Fibroblast of mammary gland (primary cell): Measurements from ENCODE around the gene TTC39C.

ENCODE experiments used
- DNase-seq: peaks from one replicate; pipeline ENCODE4 v3.0.0-alpha.2; 2010; ENCODE audit warnings: low read depth
- H3K4me3 ChIP-seq: 2 replicates; pipeline ENCODE4 v1.5.1; 2011; ENCODE audit warnings: low read depth, mild to moderate bottlenecking, low read length, moderate library complexity; ENCODE audit not compliant: control insufficient read depth
- TF ChIP-seq, protein P1 (sequence below): conservative IDR thresholded peaks from 2 replicates; pipeline ENCODE4 v1.5.1; 2011; ENCODE audit warnings: low read depth, low read length, inconsistent platforms; ENCODE audit not compliant: control insufficient read depth, insufficient read depth

TTC39C gene

DNA sequence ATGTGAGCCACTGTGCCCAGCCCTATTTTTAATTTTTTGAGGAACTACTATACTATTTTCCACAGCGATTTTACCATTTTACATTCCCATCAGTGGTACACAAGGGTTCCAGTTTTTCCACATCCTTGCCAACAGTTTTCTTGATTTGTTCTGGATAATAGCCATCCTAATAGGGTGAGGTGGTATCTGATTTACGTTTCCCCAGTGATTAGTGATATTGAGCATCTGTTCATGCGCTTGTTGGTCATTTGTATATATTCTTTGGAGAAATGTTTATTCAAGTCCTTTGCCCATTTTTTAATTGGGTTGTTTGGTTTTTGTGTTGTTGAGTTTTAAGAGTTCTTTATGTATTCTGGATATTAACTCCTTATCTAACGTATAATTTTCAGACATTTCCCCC, 20.8 kb downstream of the TTC39C start:
- TF ChIP-seq, protein P1, sequence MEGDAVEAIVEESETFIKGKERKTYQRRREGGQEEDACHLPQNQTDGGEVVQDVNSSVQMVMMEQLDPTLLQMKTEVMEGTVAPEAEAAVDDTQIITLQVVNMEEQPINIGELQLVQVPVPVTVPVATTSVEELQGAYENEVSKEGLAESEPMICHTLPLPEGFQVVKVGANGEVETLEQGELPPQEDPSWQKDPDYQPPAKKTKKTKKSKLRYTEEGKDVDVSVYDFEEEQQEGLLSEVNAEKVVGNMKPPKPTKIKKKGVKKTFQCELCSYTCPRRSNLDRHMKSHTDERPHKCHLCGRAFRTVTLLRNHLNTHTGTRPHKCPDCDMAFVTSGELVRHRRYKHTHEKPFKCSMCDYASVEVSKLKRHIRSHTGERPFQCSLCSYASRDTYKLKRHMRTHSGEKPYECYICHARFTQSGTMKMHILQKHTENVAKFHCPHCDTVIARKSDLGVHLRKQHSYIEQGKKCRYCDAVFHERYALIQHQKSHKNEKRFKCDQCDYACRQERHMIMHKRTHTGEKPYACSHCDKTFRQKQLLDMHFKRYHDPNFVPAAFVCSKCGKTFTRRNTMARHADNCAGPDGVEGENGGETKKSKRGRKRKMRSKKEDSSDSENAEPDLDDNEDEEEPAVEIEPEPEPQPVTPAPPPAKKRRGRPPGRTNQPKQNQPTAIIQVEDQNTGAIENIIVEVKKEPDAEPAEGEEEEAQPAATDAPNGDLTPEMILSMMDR: no peak
- H3K4me3 ChIP-seq: no peak overlapping the region
- no peak for DNase-seq

GRCh38 chr18:24039671-24040070, 25.1 kb downstream of the TTC39C start:
- TF ChIP-seq, protein P1: no peak
- H3K4me3 ChIP-seq: no peak overlapping the region
- DNase-seq: peak; percentile 19

DNA sequence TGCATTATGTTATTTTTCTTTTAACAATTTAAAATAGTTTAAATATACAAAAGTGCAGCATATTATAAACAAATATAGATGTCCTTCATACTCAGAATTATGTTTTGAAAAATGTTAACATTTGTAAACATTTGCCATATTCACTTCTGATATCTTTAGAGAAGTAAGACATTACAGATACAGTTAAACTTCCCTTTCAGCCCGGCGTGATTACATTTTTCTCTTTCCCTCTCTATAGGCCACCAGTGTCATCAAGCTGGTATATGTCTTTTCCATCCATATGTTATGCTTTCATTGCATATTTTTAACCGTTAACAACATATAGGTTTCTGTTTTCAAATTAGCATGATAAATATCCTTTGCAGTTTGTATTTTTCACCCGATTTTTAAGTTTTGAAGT, 27.1 kb downstream of the TTC39C start:
- TF ChIP-seq, protein P1: no peak
- H3K4me3 ChIP-seq: no peak overlapping the region
- no peak for DNase-seq

DNA sequence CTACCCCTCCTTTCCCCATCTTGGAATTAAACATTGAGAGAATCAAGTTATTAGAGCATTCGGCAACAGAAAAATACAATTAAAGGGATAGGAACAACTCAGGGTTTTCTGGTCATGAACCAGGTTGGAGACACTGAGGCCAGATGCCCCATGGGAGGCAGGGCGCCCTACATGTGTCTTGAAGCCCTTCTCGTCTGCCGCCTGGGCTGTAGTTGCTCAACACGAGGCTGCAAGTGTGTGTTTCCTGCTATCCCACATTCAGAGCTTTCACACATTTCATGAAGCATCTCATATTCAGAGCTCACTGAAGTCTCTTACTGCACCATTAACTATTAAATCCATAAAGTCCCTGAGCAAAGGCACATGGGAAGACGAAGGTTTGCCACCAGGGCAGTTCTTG, 28.8 kb downstream of the TTC39C start:
- TF ChIP-seq, protein P1: no peak
- DNase-seq: no peak
- no peak overlapping the region for H3K4me3 ChIP-seq

DNA sequence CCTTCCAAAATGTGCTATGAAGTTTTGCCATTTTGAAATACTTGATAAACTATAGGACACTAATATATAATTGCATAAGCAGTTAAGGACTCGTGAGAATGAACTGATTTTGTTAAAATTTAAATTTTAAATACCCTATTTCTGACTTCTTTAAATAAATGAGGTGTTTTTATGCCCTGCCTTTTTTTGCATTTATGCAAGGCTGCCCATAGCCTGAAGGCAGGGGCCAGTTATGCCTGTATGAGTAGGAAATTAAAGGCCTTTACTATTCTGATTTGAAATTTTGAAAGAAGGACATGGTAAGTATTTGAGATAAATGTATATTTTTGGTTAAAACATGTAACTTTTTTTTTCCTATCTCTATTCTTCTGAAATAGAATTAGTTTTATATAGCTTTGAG, 33.7 kb downstream of the TTC39C start:
- no peak for DNase-seq

GRCh38 chr18:24049142-24049541, 34.6 kb downstream of the TTC39C start:
- no peak overlapping the region for H3K4me3 ChIP-seq
- DNase-seq: no peak

More for the DNA sequence above, 33.7 kb downstream of the TTC39C start:
- H3K4me3 ChIP-seq: no peak overlapping the region
- TF ChIP-seq, protein P1: no peak

More at GRCh38 chr18:24049142-24049541, 34.6 kb downstream of the TTC39C start:
- TF ChIP-seq, protein P1: no peak
